ENCODE data around the gene CCDC102A. TPM values are rescaled to one million over a fixed set of nuclear protein-coding genes. Genes with fewer than 3 reads are reported as not detected.

CCDC102A gene
- total RNA-seq, 1 donor from 2014 or later = 15.5 TPM

DNA sequence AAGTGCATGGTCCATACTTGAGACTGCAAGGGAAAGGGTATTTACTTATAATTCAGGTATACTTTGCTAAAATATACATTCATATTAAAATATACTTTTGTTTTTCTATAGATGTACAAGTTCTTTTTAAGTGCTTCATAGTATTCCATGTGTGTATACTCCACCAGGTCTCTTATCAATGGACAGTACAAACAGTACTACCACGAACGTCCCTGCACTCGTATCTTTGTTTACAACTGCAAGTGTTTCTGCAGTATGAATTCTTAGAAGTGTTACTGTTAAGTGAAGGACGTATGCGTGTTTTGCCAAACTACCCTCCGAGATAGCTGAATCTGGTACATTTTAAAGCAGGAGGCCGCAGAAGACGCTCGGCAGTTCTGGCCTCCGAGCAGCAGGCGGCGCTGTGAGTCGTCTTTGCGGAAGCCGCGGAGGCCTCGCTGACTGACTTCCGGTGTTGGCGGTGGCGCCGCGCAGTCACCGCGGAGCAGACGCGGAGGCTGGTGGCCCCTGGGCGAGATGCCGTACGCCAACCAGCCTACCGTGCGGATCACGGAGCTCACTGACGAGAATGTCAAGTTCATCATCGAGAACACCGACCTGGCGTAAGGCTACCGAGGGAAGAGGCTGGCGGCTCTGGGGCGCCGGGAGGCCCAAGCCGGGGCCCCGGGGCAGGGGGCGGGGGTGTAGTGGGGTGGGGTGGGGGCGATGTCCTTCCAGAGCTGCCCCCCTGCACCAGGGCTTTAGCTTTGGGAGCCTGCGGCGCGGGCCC is 74.0 kb downstream of the CCDC102A start, which contains the start of gene POLR2C:
TSS of gene POLR2C (plus strand) at position 471 of the 769 bp plus-strand sequence. CDS start at position 517, 46 bp downstream.
- Mint-ChIP-seq H3K9me3 (no peaks in the 10 kb centered on the region), H3K36me3 (ENCODE audit: low read depth) (peaks cover 72% of the 10 kb centered on the region), H3K4me3 (peak within 1 kb of the TSS; percentile 100), H3K4me1 (peaks cover 29% of the 10 kb centered on the region), H3K27ac (peak within 1 kb of the TSS; percentile 99), H3K27me3 (no peaks in the 10 kb centered on the region)
- intact Hi-C loops (cut with micrococcal nuclease) = loop anchor here (1.0 to 2.0 kb wide), 8 partner anchors 15 to 276 kb away; partner anchors contain the start of genes CCDC102A, CIAPIN1, COQ9 and KATNB1
- CTCF ChIA-PET = interaction anchor here (0.9 to 2.4 kb wide), 9 partner anchors 8 to 75 kb away, joined by 3 to 15 read pairs (median 4); partner anchors contain the start of genes CIAPIN1 and COQ9
- DNase-seq = peak; percentile 93
- peak; percentile 97 for ATAC-seq (ENCODE audit: low read depth)
- TF ChIP-seq, protein P1, sequence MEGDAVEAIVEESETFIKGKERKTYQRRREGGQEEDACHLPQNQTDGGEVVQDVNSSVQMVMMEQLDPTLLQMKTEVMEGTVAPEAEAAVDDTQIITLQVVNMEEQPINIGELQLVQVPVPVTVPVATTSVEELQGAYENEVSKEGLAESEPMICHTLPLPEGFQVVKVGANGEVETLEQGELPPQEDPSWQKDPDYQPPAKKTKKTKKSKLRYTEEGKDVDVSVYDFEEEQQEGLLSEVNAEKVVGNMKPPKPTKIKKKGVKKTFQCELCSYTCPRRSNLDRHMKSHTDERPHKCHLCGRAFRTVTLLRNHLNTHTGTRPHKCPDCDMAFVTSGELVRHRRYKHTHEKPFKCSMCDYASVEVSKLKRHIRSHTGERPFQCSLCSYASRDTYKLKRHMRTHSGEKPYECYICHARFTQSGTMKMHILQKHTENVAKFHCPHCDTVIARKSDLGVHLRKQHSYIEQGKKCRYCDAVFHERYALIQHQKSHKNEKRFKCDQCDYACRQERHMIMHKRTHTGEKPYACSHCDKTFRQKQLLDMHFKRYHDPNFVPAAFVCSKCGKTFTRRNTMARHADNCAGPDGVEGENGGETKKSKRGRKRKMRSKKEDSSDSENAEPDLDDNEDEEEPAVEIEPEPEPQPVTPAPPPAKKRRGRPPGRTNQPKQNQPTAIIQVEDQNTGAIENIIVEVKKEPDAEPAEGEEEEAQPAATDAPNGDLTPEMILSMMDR (IDR thresholded peaks at IDR 0.05) = peak; percentile 38
- POLR2A ChIA-PET = interaction anchor here (0.5 to 2.4 kb wide), 16 partner anchors 9 to 400 kb away, joined by 3 to 36 read pairs (median 4); partner anchors contain the start of genes ADGRG5, CIAPIN1, COQ9 and DOK4

Other genes starting within 250 kb of the CCDC102A start
- 276 and 288 TPM in 2 replicates for gene CCL22, start 177.8 kb downstream of the CCDC102A start, total RNA-seq
- gene CX3CL1, start 164.1 kb downstream of the CCDC102A start, total RNA-seq = 0.27 and 0.31 TPM in 2 replicates
- gene CCL17, start 131.8 kb downstream of the CCDC102A start, total RNA-seq = 6.7 and 7.0 TPM in 2 replicates
- 47.1 and 52.3 TPM in 2 replicates for gene CIAPIN1, start 89.2 kb downstream of the CCDC102A start, total RNA-seq
- 30.4 and 34.1 TPM in 2 replicates for gene COQ9, start 89.1 kb downstream of the CCDC102A start, total RNA-seq
- 52.2 and 56.6 TPM in 2 replicates for gene POLR2C, start 73.9 kb downstream of the CCDC102A start, total RNA-seq
- gene DOK4, start 50.1 kb downstream of the CCDC102A start, total RNA-seq = 0.66 and 0.73 TPM in 2 replicates
- gene ADGRG5, start 6.1 kb upstream of the CCDC102A start, total RNA-seq = 22.2 and 23.0 TPM in 2 replicates
- 0.13 and 0.15 TPM in 2 replicates for gene ADGRG1, start 92.1 kb upstream of the CCDC102A start, total RNA-seq
- gene ADGRG3, start 131.7 kb upstream of the CCDC102A start, total RNA-seq = not detected in 2 replicates
- not detected in 2 replicates for gene DRC7, start 158.2 kb upstream of the CCDC102A start, total RNA-seq
- gene KATNB1, start 199.2 kb upstream of the CCDC102A start, total RNA-seq = 16.8 and 19.4 TPM in 2 replicates